Tibial nerve (tissue), 4 donors: ENCODE data around the gene SERTAD4. TPM values are rescaled to one million over a fixed set of nuclear protein-coding genes. Genes with fewer than 3 reads are reported as not detected.
A peak's percentile ranks its signal among the peaks of the same experiment; 100 is the strongest.

Source experiments
- DNase-seq, 2 donors: peaks; one replicate each; pipeline ENCODE4 v3.0.0-alpha.2; 2019; ENCODE audit warnings: low spot score in 2 of 2
- H3K27ac ChIP-seq, 4 donors: fragments of 200-600 bp; sonication (generic) in 3 of 4; one replicate each; pipeline ENCODE4 v1.5.1; 2017 to 2019; ENCODE audit warnings: mild to moderate bottlenecking in 1 of 4
- H3K27me3 ChIP-seq, 2 donors: fragments of 200-600 bp; sonication (generic) in 1 of 2; one replicate each; pipeline versions ENCODE4 v1.5.1 to v1.6.0; 2017 to 2019
- H3K36me3 ChIP-seq, 3 donors: fragments of 200-600 bp; sonication (generic); one replicate each; pipeline ENCODE4 v1.5.1; 2018 to 2019
- H3K4me1 ChIP-seq, 4 donors: fragments of 200-600 bp; sonication (generic) in 3 of 4; one replicate each; pipeline ENCODE4 v1.5.1; 2017 to 2019
- H3K4me3 ChIP-seq, 4 donors: fragments of 200-600 bp; sonication (generic) in 3 of 4; one replicate each; pipeline ENCODE4 v1.5.1; 2017 to 2019; ENCODE audit warnings: mild to moderate bottlenecking in 1 of 4, moderate library complexity in 1 of 4
- H3K9me3 ChIP-seq, 4 donors: fragments of 200-600 bp; sonication (generic) in 3 of 4; one replicate each; pipeline ENCODE4 v1.5.1; 2017 to 2019
- EP300 ChIP-seq, 2 donors: sonication (generic); formaldehyde crosslinking; IDR thresholded peaks; one replicate each; pipeline ENCODE4 v1.6.1; 2017; ENCODE audit warnings: antibody characterized with exemption in 2 of 2, mild to moderate bottlenecking in 1 of 2
- POLR2A ChIP-seq, 2 donors: fragments of 450-650 bp; IDR thresholded peaks; one replicate each; pipeline ENCODE4 v1.6.1; 2017; ENCODE audit warnings: antibody characterized with exemption in 2 of 2, mild to moderate bottlenecking in 2 of 2, moderate library complexity in 2 of 2
- WGBS, 2 donors: methylation state at CpG; one replicate each; pipeline ENCODE4 v1.1.5; 2018; 5-methylcytosine and 5-hydroxymethylcytosine counted together
- total RNA-seq, 4 donors: library from RNA; depleted of rRNA; stranded (reverse); fragments of >200 nt; gene quantifications; one replicate each; pipeline ENCODE4 v1.1.0, GENCODE V29; 2016
- TF ChIP-seq, protein P1 (sequence below), 5 experiments: fragments of 200-600 bp in 3 of 5; fragments of 450-650 bp in 2 of 5; sonication (generic) in 3 of 5; IDR thresholded peaks; one replicate each; pipeline ENCODE4 v1.5.1; 2016 to 2019; ENCODE audit warnings: antibody characterized with exemption in 5 of 5, mild to moderate bottlenecking in 3 of 5, moderate library complexity in 2 of 5

Gene SERTAD4
- total RNA-seq, 4 donors from 2014 or later, result 0.60 to 1.7 (median 1.0) TPM

DNA sequence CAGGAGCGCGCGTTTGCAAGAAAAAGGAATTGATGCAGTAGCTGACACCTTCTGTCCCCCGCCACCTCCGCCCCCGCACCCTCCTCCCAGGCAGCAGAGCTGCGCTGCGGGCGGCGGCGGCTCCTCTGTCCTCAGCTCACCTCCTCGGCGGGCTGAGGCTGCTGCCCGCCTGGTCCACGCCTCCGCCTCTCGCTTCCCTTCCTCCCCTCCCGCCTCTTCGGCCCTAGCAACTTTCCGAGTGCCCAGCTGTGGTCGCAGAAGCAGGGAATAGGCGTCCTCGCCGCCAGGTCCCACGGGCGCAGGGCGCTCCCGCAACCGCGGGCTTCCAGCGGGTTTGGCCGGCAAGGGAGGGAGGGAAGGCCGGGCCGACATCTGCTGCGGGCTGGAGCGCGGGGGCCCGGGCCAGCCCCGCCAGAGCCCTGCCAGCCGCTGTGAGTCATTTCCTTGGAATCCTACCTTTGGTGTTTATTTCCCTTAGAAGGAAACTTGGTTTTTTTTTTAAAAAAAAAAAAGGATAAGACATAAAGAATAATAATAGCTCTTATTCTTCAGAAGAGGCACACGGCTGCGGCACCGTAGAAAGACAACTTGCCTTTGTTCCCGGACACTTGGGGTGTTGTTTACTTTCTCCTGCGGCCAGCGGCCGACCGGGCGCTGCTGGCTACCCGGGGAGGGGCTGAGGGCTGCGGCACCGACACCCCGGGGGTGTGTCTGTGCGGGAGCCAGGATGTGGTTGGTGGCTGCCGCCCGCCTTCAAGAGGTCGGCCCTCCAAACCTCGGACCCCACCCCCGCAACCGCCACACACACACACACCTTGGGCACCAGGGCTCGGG lies 1.1 kb downstream of the SERTAD4 start:
- DNase-seq, result no peak
- TF ChIP-seq, protein P1, sequence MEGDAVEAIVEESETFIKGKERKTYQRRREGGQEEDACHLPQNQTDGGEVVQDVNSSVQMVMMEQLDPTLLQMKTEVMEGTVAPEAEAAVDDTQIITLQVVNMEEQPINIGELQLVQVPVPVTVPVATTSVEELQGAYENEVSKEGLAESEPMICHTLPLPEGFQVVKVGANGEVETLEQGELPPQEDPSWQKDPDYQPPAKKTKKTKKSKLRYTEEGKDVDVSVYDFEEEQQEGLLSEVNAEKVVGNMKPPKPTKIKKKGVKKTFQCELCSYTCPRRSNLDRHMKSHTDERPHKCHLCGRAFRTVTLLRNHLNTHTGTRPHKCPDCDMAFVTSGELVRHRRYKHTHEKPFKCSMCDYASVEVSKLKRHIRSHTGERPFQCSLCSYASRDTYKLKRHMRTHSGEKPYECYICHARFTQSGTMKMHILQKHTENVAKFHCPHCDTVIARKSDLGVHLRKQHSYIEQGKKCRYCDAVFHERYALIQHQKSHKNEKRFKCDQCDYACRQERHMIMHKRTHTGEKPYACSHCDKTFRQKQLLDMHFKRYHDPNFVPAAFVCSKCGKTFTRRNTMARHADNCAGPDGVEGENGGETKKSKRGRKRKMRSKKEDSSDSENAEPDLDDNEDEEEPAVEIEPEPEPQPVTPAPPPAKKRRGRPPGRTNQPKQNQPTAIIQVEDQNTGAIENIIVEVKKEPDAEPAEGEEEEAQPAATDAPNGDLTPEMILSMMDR (IDR thresholded peaks at IDR 0.05), result no peak
- TF ChIP-seq EP300 (IDR thresholded peaks at IDR 0.05), result no peak
- TF ChIP-seq POLR2A (IDR thresholded peaks at IDR 0.05), result no peak
- peak overlapping the region; percentile 46 to 76 (median 52) for H3K4me3 ChIP-seq
- H3K4me1 ChIP-seq, result peaks cover 0 to 61% (median 33%) of the 10 kb centered on the region in 4 donors
- peaks cover 0 to 3% of the 10 kb centered on the region in 2 donors for H3K27me3 ChIP-seq
- WGBS, 2 donors, result 1 to 4% methylated on average over 45 to 55 of the region's 61 CpGs
- no peaks in the 10 kb centered on the region for H3K36me3 ChIP-seq
- peak overlapping the region; percentile 16 to 81 (median 68) for H3K27ac ChIP-seq
- no peaks in the 10 kb centered on the region for H3K9me3 ChIP-seq

DNA sequence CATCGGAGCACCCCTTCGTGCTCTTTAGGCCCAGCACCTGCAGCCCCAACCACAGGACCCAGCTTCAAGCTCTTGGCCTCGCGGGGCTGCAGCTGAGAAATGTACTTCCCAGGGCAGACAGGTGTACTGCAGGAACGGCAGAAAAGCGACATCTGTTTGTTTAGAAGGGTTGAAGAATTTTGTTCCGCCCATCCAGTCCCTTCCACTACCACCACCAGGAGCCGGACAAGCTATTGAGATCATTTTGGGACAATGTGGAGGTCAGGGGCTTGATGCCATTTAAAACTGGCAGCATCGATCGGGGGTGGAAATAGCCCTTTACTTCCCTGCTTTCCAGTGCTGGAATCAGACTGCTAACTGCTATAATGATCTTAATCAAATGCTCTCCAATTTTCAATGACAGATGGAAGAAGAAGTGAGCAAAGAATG lies 1.7 kb downstream of the SERTAD4 start:
- Histone ChIP-seq H3K27ac (peak overlapping the region; percentile 16 to 81 (median 54)), H3K36me3 (no peaks in the 10 kb centered on the region), H3K4me1 (peaks cover 0 to 66% (median 33%) of the 10 kb centered on the region in 4 donors), H3K4me3 (peak overlapping the region; percentile 46 to 76 (median 52)), H3K9me3 (no peaks in the 10 kb centered on the region), H3K27me3 (peaks cover 0 to 3% of the 10 kb centered on the region in 2 donors)
- DNase-seq, result no peak
- WGBS, 2 donors, result 39 to 53% methylated on average over 8 to 9 of the region's 10 CpGs
- TF ChIP-seq, protein P1 (IDR thresholded peaks at IDR 0.05), result no peak
- TF ChIP-seq EP300 (IDR thresholded peaks at IDR 0.05), result no peak
- TF ChIP-seq POLR2A (IDR thresholded peaks at IDR 0.05), result no peak

DNA sequence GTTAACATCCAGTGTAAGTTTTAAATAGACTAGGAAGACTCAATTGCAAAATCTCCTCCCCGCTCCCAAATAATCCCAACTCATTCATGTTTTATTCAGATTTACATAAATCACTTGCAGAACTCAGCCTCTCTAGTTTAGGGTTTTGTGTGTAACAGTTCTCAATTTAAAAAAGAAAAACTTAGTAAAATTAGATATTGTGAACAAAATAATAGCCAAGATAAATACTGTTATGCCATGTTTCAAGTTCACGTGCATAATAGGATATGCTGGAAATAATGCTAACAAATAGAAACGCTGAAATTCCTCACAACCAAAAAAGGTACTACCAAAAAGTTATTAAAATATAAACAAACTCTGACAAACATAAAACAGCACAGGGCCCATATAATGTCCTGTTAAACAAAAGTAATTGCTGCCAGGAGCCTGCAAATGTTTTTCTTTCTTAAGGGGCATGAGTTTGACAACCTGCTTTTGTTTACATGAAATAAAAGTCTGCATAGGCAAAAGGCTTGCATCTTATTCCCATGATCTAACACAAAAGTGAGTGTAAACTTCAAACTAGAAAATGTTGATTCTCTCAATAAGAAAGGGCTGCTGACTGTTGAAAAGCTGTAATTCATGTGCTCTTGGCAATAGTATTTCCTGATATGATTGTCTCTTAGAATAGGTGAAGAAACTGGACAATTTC lies 2.9 kb downstream of the SERTAD4 start:
- Histone ChIP-seq H3K27ac (peak overlapping the region in 2 of 4 donors; percentile 77 to 82), H3K4me3 (no peak overlapping the region), H3K27me3 (peaks cover 0 to 3% of the 10 kb centered on the region in 2 donors), H3K4me1 (peaks cover 0 to 77% (median 33%) of the 10 kb centered on the region in 4 donors), H3K9me3 (no peaks in the 10 kb centered on the region), H3K36me3 (no peaks in the 10 kb centered on the region)
- WGBS, 2 donors, result 77% methylated on average over 3 of the region's 3 CpGs
- TF ChIP-seq, protein P1 (IDR thresholded peaks at IDR 0.05), result no peak
- TF ChIP-seq EP300 (IDR thresholded peaks at IDR 0.05), result no peak
- no peak for TF ChIP-seq POLR2A (IDR thresholded peaks at IDR 0.05)
- DNase-seq, result no peak

DNA sequence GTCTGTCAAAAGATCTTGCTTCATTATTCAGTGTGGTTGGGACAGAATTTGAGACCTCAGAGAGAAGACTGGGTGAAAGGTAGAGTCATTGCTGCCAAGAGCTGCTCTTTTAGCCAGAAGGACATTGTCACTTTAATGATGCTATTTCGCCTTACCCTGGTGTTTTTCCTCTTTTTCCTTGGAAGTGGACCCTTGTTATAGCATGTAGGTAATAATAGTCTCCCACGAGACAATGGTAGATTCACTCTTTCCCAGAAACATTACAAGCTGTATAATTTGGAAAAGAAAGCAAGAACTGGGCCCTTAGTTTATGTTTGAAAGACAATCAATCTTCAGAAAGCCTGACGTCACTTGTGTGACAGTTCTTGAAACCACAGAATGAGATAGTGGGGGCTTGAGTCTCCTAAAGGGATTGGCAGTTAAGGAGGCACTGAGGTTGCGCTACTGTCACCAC lies 3.8 kb downstream of the SERTAD4 start:
- H3K4me3 ChIP-seq, result no peak overlapping the region
- H3K4me1 ChIP-seq, result peaks cover 0 to 77% (median 33%) of the 10 kb centered on the region in 4 donors
- peak overlapping the region in 3 of 4 donors; percentile 53 to 82 (median 77) for H3K27ac ChIP-seq
- peaks cover 0 to 3% of the 10 kb centered on the region in 2 donors for H3K27me3 ChIP-seq
- no peak for DNase-seq
- TF ChIP-seq, protein P1 (IDR thresholded peaks at IDR 0.05), result no peak
- no peak for TF ChIP-seq POLR2A (IDR thresholded peaks at IDR 0.05)
- no peak for TF ChIP-seq EP300 (IDR thresholded peaks at IDR 0.05)
- H3K9me3 ChIP-seq, result no peaks in the 10 kb centered on the region
- no peaks in the 10 kb centered on the region for H3K36me3 ChIP-seq
- 60 to 69% methylated on average over 4 of the region's 4 CpGs for WGBS, 2 donors
